Stimulated activated CD8-positive, alpha-beta memory T cell treated with anti-CD3 and anti-CD28 coated beads, Interleukin-4, amount 100 ng/mL, for 24 hours (primary cell): ENCODE results near the gene PTGES3L.

Experiments
- DNase-seq: peaks from one replicate; pipeline ENCODE4 v3.0.0-alpha.2; 2020; ENCODE audit warnings: low read depth

Gene PTGES3L

GRCh38 chr17:42979511-42980273, at the start of gene PTGES3L:
TSS of gene PTGES3L (minus strand) at chr17:42980080. CDS start at chr17:42980053, 27 bp downstream.
- DNase-seq = no peak

GRCh38 chr17:43028221-43028861, 48.5 kb upstream of the PTGES3L start:
- DNase-seq = no peak

GRCh38 chr17:43027091-43028032, 47.5 kb upstream of the PTGES3L start:
- DNase-seq = no peak

GRCh38 chr17:43026595-43026994, 46.7 kb upstream of the PTGES3L start:
- DNase-seq = no peak

GRCh38 chr17:43025766-43026537, 46.1 kb upstream of the PTGES3L start:
- no peak for DNase-seq

- no peak for DNase-seq
These were observed 45.4 kb upstream of the PTGES3L start for GRCh38 chr17:43025290-43025657.

- peak; percentile 62 for DNase-seq
These were observed 44.8 kb upstream of the PTGES3L start, which contains the start of gene RND2 for GRCh38 chr17:43024407-43025289. TSS of gene RND2 (plus strand) at chr17:43025231. CDS start at chr17:43025348, 117 bp downstream.

- DNase-seq = peak; percentile 56
These were observed 42.0 kb upstream of the PTGES3L start, which contains the start of gene VAT1 for GRCh38 chr17:43021741-43022512. TSS of gene VAT1 (minus strand) at chr17:43022385. CDS start at chr17:43022322, 63 bp downstream.

- no peak for DNase-seq
These were observed 41.2 kb upstream of the PTGES3L start for GRCh38 chr17:43020789-43021740.

- DNase-seq = no peak
These were observed 40.2 kb upstream of the PTGES3L start for GRCh38 chr17:43020030-43020621.

GRCh38 chr17:43019418-43019817, 39.5 kb upstream of the PTGES3L start:
- DNase-seq = no peak

GRCh38 chr17:43018932-43019331, 39.1 kb upstream of the PTGES3L start:
- no peak for DNase-seq

- no peak for DNase-seq
These were observed 38.4 kb upstream of the PTGES3L start for GRCh38 chr17:43018008-43018853.

- DNase-seq = no peak
These were observed 36.3 kb upstream of the PTGES3L start for GRCh38 chr17:43016216-43016615.

GRCh38 chr17:43015579-43015978, 35.7 kb upstream of the PTGES3L start:
- no peak for DNase-seq

- DNase-seq = no peak
These were observed 35.0 kb upstream of the PTGES3L start for GRCh38 chr17:43014649-43015542.
